ENCODE results near the gene GSS. TPM values are rescaled to one million over a fixed set of nuclear protein-coding genes. Genes with fewer than 3 reads are reported as not detected.
"Not testable (repeated sequence)": the region's sequence is repeated elsewhere in the genome, so short reads cannot be mapped to it uniquely, and the experiment has no call there.

GSS gene
- total RNA-seq, 2 donors from 2014 or later: 23.2 to 25.5 TPM

- DNase-seq (ENCODE audit: low spot score): no peak
- intact Hi-C loops (cut with DNase I): no loop called here
These were observed 69.5 kb downstream of the GSS start for GRCh38 chr20:34886122-34886521.

- intact Hi-C loops (cut with DNase I): no loop called here
- no peak for DNase-seq (ENCODE audit: low spot score)
These were observed 71.3 kb downstream of the GSS start for GRCh38 chr20:34884260-34884659.

- DNase-seq (ENCODE audit: low spot score): no peak
- intact Hi-C loops (cut with DNase I): no loop called here
These were observed 71.8 kb downstream of the GSS start for GRCh38 chr20:34883809-34884208.

- intact Hi-C loops (cut with DNase I): no loop called here
- DNase-seq (ENCODE audit: low spot score): no peak
These were observed 72.4 kb downstream of the GSS start for GRCh38 chr20:34883087-34883688.

- intact Hi-C loops (cut with DNase I): no loop called here
- DNase-seq (ENCODE audit: low spot score): no peak
These were observed 73.9 kb downstream of the GSS start for GRCh38 chr20:34881689-34882088.

- DNase-seq (ENCODE audit: low spot score); intact Hi-C loops (cut with DNase I): not testable (repeated sequence)
These were observed 74.6 kb downstream of the GSS start for GRCh38 chr20:34880971-34881370.

- DNase-seq (ENCODE audit: low spot score): no peak
- intact Hi-C loops (cut with DNase I): no loop called here
These were observed 75.3 kb downstream of the GSS start for GRCh38 chr20:34880215-34880850.

Small RNA genes within 50 kb of the gene (microRNA-seq; reads per million reads assigned to microRNA genes)
- gene MIR499A (ENCODE audit: borderline microRNAs expressed in 2 of 2) (0 to 0.26 reads per million in 2 donors), gene MIR499B (ENCODE audit: borderline microRNAs expressed in 2 of 2) (0 reads per million in 2 donors)

Other genes with a start within 250 kb of the GSS start
- 10 to 100 TPM; 22.0 to 25.0 TPM for gene NCOA6, start 130.2 kb downstream of the GSS start, total RNA-seq
- 10 to 100 TPM; 11.1 to 11.8 TPM for gene GGT7, start 83.0 kb downstream of the GSS start, total RNA-seq
- gene ACSS2, start 79.2 kb downstream of the GSS start, total RNA-seq: 10 to 100 TPM; 37.4 to 43.1 TPM
- under 1 TPM; 0.42 to 0.57 TPM for gene MYH7B, start 62 bp upstream of the GSS start, total RNA-seq
- 10 to 100 TPM; 42.6 to 48.9 TPM for gene TRPC4AP, start 137.0 kb upstream of the GSS start, total RNA-seq
- 10 to 100 TPM; 27.9 to 30.6 TPM for gene EDEM2, start 191.5 kb upstream of the GSS start, total RNA-seq
- gene PROCR, start 216.3 kb upstream of the GSS start, total RNA-seq: 100 to 1,000 TPM; 181 to 239 TPM